ENCODE data around the gene SPTY2D1. TPM values are rescaled to one million over a fixed set of nuclear protein-coding genes. Genes with fewer than 3 reads are reported as not detected.
"Not testable (repeated sequence)": the region's sequence is repeated elsewhere in the genome, so short reads cannot be mapped to it uniquely, and the experiment has no call there.

SPTY2D1 gene
- total RNA-seq, 4 donors from 2014 or later: 16.3 to 30.1 (median 25.3) TPM

GRCh38 chr11:18671246-18671645, 37.1 kb upstream of the SPTY2D1 start:
- Histone ChIP-seq H3K4me1 (no peaks in the 10 kb centered on the region), H3K36me3 (no peaks in the 10 kb centered on the region), H3K27me3 (no peaks in the 10 kb centered on the region), H3K27ac (no peak overlapping the region), H3K4me3 (no peak overlapping the region), H3K9me3 (no peaks in the 10 kb centered on the region)
- ATAC-seq: no peak
- WGBS, 2 donors (ENCODE audit: low coverage in 1 of 2): 79 to 89% methylated on average over 2 of the region's 2 CpGs
- TF ChIP-seq POLR2A (IDR thresholded peaks at IDR 0.05): no peak
- TF ChIP-seq POLR2AphosphoS5 (IDR thresholded peaks at IDR 0.05): no peak

- 62 to 74% methylated on average over 4 of the region's 4 CpGs for WGBS, 2 donors (ENCODE audit: low coverage in 1 of 2)
- no peak for ATAC-seq
Measured at GRCh38 chr11:18669711-18670110, 35.6 kb upstream of the SPTY2D1 start.

GRCh38 chr11:18669219-18669596, 35.1 kb upstream of the SPTY2D1 start:
- no peak overlapping the region for H3K27ac ChIP-seq
- H3K27me3 ChIP-seq: no peaks in the 10 kb centered on the region
- ATAC-seq: no peak
- H3K9me3 ChIP-seq: no peaks in the 10 kb centered on the region
- H3K36me3 ChIP-seq: no peaks in the 10 kb centered on the region
- 28 to 62% methylated on average over 2 of the region's 2 CpGs for WGBS, 2 donors (ENCODE audit: low coverage in 1 of 2)
- no peaks in the 10 kb centered on the region for H3K4me1 ChIP-seq
- TF ChIP-seq CTCF (IDR thresholded peaks at IDR 0.05): no peak
- TF ChIP-seq EP300 (IDR thresholded peaks at IDR 0.05): no peak
- TF ChIP-seq POLR2AphosphoS5 (IDR thresholded peaks at IDR 0.05): no peak
- TF ChIP-seq POLR2A (IDR thresholded peaks at IDR 0.05): no peak
- no peak overlapping the region for H3K4me3 ChIP-seq

More at GRCh38 chr11:18669711-18670110, 35.6 kb upstream of the SPTY2D1 start:
- Histone ChIP-seq H3K36me3 (no peaks in the 10 kb centered on the region), H3K27me3 (no peaks in the 10 kb centered on the region), H3K4me3 (no peak overlapping the region), H3K27ac (no peak overlapping the region), H3K9me3 (no peaks in the 10 kb centered on the region), H3K4me1 (no peaks in the 10 kb centered on the region)
- TF ChIP-seq CTCF (IDR thresholded peaks at IDR 0.05) (no peak), EP300 (IDR thresholded peaks at IDR 0.05) (no peak), POLR2A (IDR thresholded peaks at IDR 0.05) (no peak), POLR2AphosphoS5 (IDR thresholded peaks at IDR 0.05) (no peak)

- H3K4me1 ChIP-seq: no peaks in the 10 kb centered on the region
- no peaks in the 10 kb centered on the region for H3K27me3 ChIP-seq
- 77 to 85% methylated on average over 4 of the region's 4 CpGs for WGBS, 2 donors (ENCODE audit: low coverage in 1 of 2)
- no peak overlapping the region for H3K4me3 ChIP-seq
- no peak for ATAC-seq
- H3K36me3 ChIP-seq: no peaks in the 10 kb centered on the region
- H3K27ac ChIP-seq: no peak overlapping the region
- no peaks in the 10 kb centered on the region for H3K9me3 ChIP-seq
- TF ChIP-seq CTCF (IDR thresholded peaks at IDR 0.05) (no peak), POLR2AphosphoS5 (IDR thresholded peaks at IDR 0.05) (no peak), POLR2A (IDR thresholded peaks at IDR 0.05) (no peak), EP300 (IDR thresholded peaks at IDR 0.05) (no peak)
Measured at GRCh38 chr11:18668131-18668530, 34.0 kb upstream of the SPTY2D1 start.

GRCh38 chr11:18665353-18665872, 31.3 kb upstream of the SPTY2D1 start:
- H3K27me3 ChIP-seq, H3K27ac ChIP-seq, ATAC-seq, H3K4me3 ChIP-seq, H3K4me1 ChIP-seq, H3K9me3 ChIP-seq, H3K36me3 ChIP-seq: not testable (repeated sequence)
- 56 to 90% methylated on average over 5 to 8 of the region's 10 CpGs for WGBS, 2 donors (ENCODE audit: low coverage in 1 of 2)

- WGBS, 2 donors (ENCODE audit: low coverage in 1 of 2): 78 to 90% methylated on average over 5 of the region's 5 CpGs
- TF ChIP-seq EP300 (IDR thresholded peaks at IDR 0.05): no peak
- TF ChIP-seq POLR2A (IDR thresholded peaks at IDR 0.05): no peak
- no peak for TF ChIP-seq POLR2AphosphoS5 (IDR thresholded peaks at IDR 0.05)
- no peak for TF ChIP-seq CTCF (IDR thresholded peaks at IDR 0.05)
- Histone ChIP-seq H3K27me3 (peaks cover 15% of the 10 kb centered on the region), H3K9me3 (peaks cover 0 to 15% (median 0%) of the 10 kb centered on the region in 3 donors), H3K4me3 (no peak overlapping the region), H3K27ac (no peak overlapping the region), H3K4me1 (no peaks in the 10 kb centered on the region), H3K36me3 (no peaks in the 10 kb centered on the region)
- no peak for ATAC-seq
Measured at GRCh38 chr11:18657673-18658072, 23.5 kb upstream of the SPTY2D1 start.
